Cortex of kidney (tissue), 1 donor: ENCODE measurements around the gene PKD1L1.

ENCODE experiments used
- DNase-seq: peaks from one replicate; lab custom pipeline; 2025; lab: John Stamatoyannopoulos, UW

Gene PKD1L1

GRCh38 chr7:47735431-47736345 is 212.6 kb downstream of the PKD1L1 start:
- DNase-seq: no peak

- no peak for DNase-seq
Observed at GRCh38 chr7:47734949-47735291, 213.3 kb downstream of the PKD1L1 start.

DNA sequence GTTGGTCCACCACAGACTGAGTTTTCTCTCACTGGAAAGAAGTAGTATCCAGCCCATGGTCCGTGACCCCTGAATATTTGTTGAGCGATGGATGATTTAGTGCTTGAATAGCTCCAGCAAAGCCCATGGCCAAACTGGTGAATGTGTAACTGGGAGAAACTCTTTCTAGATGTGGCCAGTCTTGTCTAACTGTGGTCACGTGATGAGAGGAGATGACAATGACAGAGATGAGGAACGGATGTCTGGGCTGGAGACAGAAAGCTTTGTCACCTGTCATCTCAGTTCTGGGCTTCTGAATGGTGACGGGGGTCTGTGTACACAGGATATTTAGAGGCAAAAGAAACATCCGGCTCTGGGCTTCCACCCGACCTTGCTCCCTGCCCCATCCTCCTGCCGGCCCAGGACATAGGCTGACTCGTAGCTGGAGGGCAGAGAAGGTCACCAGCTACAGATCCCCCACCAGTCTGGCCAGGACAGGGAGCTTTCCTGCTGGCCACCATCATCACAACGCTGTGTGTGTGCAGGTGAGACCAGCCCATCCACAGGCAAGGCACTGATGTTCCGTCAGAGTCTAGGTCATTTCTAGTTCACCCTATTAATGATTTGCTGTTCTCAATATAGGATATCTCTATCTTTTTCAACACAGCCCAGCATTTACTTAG is 213.8 kb downstream of the PKD1L1 start:
- DNase-seq: no peak

DNA sequence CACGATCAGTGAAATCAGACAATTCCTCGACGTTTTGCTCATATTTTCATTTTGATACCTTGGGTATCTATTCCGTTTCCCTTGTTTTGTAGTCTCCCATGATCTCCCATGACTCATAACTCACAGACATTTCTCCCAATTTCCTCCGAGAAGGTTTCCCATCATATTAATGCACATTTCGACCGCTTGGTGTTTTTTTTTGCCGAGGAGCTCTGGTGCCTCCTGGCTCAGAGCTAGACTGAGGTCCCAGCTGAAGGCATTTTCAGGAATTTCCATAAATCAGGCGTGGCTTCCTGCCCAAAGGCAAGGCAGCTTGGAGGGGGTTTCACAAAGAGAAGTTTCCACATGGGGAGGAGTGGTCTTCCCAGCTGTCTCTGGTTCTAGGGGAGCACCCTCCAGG is 218.1 kb downstream of the PKD1L1 start:
- no peak for DNase-seq

- no peak for DNase-seq
Observed at GRCh38 chr7:47726047-47726726, 222.1 kb downstream of the PKD1L1 start.

DNA sequence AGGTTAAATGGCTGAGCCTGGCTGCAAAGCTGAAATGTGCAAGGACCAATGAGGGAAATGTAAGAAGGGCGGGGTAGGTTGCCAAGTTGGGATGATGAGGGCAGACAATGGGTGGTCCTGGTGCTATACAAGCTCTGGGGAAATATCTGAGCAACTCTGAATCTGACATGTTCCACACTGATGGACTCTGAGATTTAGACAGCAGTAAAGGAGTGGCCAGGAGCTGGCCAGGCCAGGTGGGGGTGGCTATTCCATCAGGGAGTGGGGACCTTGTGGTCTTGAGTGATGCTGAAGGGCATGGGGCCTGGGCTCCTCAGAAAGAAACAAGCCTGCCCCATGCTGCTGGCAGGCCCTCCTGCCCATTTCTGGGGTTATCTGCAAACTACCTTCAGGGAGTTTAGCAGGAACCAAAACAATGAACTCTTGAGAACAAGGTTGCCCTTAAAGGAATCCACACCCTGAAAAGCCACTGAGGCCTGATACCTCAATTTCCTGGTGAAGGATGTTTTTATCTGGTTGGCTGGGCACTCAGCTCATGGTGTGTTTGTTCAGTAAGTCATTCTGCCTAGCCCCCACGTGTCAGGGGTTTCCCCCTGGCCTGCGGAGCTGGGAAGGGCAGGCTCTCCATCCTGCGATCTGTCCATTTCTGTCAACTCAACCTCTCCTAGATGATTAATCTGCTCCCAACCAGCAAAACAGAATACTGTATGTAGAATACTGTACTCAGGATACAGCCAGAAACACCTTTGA is 223.1 kb downstream of the PKD1L1 start:
- DNase-seq: no peak
